ENCODE results near the gene ZZZ3.
"Not testable (repeated sequence)": the region's sequence is repeated elsewhere in the genome, so short reads cannot be mapped to it uniquely, and the experiment has no call there.

The ZZZ3 gene

DNA sequence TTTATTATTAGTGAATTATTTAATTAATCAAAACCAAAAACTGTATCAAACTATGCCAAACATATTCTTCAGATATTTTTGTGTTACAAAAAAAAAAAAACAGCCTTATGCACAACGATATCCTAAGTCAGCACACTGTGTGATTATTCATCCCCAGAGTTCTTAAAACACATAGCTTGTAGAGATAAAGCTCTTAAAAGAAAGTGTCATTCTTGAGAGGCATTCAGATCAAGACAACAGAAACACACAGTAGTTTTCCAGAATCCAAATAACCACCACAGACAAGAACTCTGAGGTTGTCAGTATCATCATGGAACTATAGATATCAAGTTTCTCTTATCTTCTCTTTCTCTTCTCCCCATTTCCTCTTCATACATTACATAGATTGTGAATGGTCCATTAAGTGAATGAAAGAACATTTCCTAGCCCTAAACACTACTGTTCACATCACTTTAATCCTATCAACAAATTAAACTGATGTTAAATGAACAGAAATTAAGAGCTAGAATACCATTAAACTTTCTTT is 13.5 kb downstream of the ZZZ3 start:
- no peak for DNase-seq

DNA sequence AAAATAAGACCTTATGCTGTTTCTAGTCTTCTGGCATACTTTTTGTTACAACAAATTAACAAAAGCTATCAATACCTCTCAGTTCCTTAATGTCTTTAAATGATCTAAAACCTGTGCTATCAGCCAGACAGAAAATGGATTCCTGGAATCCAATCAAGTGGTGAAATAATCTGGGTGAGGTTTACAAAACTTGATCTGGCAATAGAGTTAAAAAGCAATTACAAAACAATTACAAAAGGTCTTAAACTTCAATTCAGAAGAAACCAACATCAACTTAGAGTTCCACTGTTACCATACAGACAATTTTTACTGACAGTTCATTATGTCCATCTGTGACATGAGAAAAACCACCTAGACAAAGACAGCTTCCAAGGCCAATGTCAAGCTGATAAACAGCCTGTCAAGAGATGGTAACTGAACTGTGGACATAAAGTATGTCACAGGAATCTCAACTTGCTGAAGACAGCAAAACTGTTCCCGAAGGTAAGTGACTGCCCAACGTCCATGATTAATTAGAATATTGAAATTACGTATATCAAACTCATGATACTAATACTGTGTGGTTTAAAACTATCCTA is 17.4 kb downstream of the ZZZ3 start:
- no peak for DNase-seq

DNA sequence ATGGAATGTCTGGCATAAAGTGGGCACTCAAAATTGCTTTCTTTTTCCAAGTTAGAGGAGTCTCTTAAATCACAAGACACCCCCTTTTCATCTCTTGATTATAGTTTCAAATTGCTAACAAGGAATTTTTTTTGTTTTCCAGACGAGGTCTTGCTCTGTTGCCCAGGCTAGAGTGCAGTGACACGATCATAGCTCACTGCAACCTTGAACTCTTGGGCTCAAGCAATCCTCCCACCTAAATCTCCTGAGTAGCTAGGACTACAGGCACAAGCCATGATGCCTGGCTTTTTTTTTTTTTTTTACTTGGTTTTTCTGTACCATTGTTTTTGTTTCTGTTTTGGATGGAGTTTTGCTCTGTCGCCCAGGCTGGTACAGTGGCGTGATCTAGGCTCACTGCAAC is 20.8 kb downstream of the ZZZ3 start:
- DNase-seq = no peak

DNA sequence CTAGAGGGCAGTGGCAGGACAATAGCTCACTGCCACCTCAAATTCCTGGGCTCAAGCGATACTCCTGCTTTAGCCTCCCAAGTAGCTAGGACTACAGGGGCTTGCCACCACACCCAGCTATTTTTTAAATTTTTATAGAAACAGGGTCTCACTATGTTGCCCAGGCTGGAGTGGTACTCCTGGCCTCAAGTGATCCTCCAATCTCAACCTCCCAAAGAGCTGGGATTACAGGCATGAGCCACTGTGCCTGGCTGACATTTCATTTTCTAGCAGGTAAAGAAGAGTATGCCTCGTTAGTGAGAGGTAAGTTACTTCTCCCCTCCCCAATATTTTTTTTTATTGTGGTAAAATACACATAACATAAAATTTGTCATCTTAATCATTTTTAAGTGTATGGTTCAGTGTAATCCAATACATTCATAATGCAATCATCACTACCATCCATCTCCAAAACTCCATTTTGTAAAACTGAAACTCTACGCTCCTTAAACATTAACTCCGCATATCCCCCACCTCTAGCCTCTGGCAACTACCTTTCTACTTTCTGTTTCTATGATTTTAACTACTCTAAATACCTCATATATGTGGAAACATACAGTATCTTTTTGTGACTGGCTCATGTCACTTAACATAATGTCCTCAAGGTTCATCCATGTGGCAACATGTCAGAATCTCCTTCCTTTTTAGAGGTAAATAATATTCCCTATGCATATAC is 22.4 kb downstream of the ZZZ3 start:
- DNase-seq = no peak

DNA sequence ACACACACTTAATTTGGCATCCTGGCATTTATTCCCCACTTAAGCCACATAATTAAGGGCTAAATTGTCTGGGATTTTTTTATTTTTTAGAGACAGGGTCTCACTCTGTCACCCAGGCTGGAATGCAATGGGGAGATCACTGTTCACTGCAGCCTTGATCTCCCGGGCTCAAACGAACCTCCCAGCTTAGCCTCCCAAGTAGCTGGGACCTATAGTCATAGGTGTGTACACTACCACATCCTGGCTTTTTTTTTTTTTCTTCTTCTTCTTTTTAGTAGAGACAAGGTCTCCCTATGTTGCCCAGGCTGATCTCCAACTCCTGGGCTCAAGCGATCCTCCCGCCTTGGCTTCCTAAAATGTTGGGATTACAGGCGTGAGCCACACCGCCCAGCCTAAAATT is 24.2 kb downstream of the ZZZ3 start:
- no peak for DNase-seq

DNA sequence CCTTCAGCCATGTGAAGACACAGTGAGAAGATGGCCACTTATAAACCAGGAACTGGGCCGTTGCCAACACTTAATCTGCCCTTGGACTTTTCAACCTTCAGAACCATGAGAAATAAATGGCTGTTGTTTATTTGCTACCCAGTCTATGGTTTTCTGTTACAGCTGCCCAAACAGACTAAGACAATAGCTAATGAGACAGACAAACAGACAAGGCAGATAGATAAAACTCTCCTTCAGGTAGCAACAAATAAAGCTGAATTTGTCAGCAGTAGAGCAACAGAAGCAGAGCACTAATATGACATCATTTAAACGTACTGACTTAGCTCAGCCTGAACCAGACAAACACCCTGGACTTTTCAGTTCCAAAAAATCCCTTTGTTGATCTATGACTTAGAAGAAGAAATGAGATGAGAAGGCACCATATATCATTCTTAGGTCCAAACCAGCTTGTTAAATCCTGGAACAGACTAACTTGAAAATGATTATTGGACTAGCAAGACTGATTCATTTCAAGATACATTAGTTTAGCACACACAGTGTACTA is 27.0 kb downstream of the ZZZ3 start:
- DNase-seq = no peak

DNA sequence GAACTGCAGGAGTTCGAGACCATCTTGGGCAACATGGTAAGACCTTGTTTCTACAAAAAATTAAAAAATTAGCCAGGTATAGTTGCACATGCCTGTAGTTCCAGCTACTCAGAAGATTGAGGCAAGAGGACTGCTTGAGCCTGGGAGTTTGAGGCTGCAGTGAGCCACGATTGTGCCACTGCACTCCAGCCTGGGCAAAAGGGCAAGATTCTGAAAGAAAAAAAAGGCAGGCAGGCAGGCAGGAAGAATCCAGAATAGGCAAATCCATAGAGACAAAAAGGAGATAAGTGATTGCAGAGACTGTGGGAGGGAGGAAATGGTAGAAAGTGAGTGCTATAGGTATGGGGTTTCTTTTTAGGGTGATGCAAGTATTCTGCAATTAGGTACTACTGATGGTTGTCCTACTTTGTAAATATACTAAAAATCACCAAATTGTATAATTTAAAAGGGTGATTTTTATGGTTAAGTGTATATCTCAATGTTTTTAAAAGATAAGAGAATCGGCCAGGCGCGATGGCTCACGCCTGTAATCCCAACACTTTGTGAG is 29.4 kb downstream of the ZZZ3 start:
- DNase-seq = no peak

DNA sequence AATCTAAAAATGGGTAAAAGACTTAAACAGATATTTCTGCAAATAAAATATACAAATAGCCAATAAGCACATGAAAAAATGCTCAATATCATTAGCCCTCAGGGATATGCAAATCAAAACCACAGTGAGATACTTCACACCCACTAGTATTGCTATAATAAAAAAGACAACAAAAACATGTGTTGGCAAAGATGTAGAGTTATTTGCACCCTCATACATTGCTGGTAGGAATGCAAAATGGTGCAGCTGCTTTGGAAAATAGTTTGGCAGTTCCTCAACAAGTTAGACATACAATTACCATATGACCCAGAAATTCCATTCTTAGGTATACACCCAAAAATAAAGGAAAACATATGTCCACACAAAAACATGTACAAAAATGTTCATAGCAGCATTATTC is 30.2 kb downstream of the ZZZ3 start:
- no peak for DNase-seq

DNA sequence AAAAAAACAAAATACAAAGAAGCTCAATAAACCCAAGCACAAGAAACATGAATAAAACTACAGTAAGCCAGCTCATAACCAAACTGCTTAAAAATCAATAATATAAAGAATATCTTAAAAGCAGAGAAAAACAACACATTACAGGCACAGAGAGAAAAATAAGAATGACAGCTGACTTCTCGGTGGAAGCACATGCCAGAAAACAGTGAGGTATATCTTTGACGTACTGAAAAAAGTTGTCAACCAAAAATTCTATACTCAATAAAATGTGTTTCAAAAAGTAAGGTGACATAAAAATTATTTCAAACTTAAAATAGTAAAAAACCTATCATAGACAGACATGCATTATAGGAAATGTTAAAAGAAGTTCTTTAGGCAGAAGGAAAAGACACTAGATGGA is 33.3 kb downstream of the ZZZ3 start:
- no peak for DNase-seq

DNA sequence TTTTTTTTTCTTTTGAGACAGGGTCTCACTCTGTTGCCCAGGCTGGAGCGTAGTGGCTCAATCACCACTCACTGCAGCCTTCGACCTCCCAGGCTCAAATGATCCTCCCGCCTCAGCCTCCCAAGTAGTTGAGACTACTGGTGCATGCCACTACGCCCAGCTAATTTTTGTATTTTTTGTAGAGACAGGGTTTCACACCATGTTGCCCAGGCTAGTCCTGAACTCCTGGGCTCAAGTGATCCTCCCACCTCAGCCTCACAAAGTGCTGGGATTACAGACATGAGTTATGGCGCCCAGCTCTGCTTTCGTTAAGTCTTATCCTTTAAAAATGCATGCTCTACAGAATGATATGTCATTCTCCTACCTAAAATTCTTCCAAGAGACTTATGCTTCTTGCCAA is 36.2 kb downstream of the ZZZ3 start:
- DNase-seq = not testable (repeated sequence)

DNA sequence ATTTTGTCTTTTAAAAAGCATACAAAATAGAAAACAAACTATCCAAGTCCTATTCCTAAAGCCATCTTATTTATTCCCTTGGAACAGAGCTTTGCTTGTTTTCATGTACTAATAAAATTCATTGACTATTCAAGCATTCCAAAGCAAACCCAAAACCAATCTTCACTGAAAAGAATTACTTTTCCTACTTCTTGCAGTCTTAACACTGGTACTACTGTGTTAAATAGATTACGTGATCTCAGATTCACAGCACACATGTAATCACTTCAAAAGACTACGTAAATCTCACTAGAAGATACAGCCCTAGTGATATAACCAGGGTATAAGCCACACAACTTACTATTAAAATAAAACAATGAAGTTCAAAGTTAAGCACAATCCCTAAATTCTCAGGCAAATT is 39.0 kb downstream of the ZZZ3 start:
- DNase-seq = no peak

DNA sequence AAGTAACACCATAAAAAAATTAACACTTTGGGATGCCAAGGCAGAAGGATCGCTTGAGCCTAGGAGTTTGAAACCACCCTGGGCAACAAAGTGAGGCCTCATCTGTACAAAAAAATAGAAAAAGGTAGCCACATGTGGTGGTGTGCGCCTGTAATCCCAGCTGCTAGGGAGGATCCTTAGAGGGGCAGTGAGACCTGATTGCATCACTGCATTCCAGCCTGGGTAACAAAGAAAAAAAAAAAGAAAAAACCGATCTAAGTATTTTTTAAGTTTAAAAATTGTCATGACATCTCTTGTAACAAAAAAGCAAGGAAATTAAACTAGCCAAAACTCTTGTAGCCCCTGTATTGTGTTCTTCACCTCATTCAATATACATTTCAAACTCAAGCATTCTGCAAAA is 39.5 kb downstream of the ZZZ3 start:
- DNase-seq = no peak

DNA sequence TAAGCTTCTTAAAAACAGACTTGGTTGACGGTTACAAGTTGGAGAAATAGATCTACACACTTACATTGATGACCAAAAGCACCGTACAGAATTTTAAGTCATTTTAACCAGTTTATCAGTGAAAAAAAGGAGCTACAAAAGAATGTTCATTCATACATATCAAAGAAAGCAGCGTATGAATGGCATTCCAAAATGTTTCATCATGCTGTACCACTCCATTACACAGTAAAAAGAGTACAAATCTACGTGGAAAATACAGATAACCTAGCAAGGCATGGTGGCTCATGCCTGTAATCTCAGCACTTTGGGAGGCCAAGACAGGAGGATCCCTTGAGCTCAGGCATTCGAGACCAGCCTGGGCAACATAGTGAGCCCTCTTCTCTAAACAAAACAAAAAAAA is 40.3 kb downstream of the ZZZ3 start:
- DNase-seq = no peak

DNA sequence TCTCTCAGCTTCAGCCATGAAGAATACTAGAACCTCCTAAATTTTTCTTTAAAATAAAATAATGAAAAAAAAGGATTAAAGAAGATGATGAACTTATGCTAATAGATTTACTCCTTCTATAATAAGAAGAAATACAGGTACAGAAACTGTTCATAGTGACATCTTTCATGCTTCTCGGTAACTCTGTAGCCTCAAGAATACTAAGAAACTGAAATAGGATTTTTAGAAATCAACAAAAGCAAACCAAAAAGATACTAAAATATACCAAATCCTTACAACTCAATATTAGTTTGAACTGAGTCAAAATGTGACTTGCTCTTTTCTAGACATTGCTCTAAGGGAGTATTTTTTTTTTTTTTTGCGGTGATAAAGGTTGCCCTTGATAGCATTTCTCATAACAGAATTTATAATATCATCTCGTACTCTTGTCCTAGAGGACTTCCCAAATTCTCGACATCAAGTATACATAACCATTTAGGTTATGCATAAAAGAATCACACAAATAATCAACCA is 42.8 kb downstream of the ZZZ3 start:
- no peak for DNase-seq

DNA sequence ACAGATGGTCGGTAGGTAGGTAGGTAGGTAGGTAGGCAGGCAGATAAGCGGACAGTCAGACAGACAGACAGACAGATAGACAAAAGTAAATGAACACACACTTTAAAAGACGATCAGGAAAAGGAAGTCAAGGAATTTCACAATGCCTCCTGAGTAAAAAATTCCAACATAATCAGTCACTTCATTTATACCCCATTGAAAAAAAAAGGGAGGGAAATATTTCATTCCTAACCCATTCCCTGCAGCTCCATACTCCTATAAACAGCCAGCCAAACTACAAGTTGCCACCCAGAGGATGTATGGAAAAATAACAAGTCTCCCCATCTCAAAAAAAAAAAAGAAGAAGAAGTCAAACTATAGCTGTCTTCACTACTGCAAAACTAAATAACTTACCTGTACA is 43.4 kb downstream of the ZZZ3 start:
- DNase-seq = no peak

DNA sequence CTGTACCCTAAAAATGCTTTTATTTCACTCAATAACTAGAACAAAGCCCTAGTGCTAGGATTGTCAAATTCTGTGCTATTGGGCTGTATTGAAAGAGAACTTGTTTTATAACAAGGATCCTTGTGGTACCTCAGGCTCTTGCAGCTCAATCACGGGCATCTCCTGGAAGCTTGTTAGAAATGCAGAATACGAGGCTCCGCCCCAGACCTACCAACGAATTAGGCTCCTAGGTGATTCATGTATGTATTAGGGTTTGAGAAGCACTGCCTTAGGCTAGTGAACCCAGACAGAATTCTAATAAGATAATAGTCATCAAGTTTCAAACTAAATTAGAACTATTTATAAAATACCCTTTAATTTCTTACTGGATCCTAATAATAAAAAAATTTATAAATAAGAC is 45.6 kb downstream of the ZZZ3 start:
- DNase-seq = no peak
